K562 (cell line): Measurements from ENCODE around the gene NIPSNAP3A. TPM values are rescaled to one million over a fixed set of nuclear protein-coding genes. Genes with fewer than 3 reads are reported as not detected.

Source experiments
- HIVEP1 ChIP-seq: fragments of 250-450 bp; sonication (Bioruptor Pico); IDR thresholded peaks from 2 replicates; pipeline ENCODE4 v1.4.0; 2020; ENCODE audit warnings: mild to moderate bottlenecking
- KDM1A ChIP-seq, 2 experiments: fragments of 450-650 bp; IDR thresholded peaks; 2 replicates each; pipeline ENCODE4 v1.6.1; 2016; ENCODE audit warnings: mild to moderate bottlenecking in 2 of 2
- MECOM ChIP-seq: fragments of 250-450 bp; sonication (Bioruptor Pico); IDR thresholded peaks from 2 replicates; pipeline ENCODE4 v1.8.0; 2022; ENCODE audit warnings: inconsistent platforms
- MYNN ChIP-seq, 2 experiments: sonication (generic); formaldehyde crosslinking in 1 of 2; IDR thresholded peaks; 2 replicates each; pipeline versions ENCODE4 v1.5.0 to v1.6.1; 2016 to 2020; ENCODE audit warnings: antibody characterized with exemption in 1 of 2, missing genetic modification reagents in 1 of 2
- TGIF2 ChIP-seq: sonication (generic); formaldehyde crosslinking; IDR thresholded peaks from 2 replicates; pipeline ENCODE4 v1.8.1; 2022; ENCODE audit warnings: mild to moderate bottlenecking, missing genetic modification reagents, moderate library complexity
- ZFX ChIP-seq: sonication (generic); formaldehyde crosslinking; IDR thresholded peaks from 2 replicates; pipeline ENCODE4 v1.8.0; 2022; ENCODE audit warnings: mild to moderate bottlenecking, missing genetic modification reagents, moderate library complexity
- polyA plus RNA-seq, 8 experiments: library from polyadenylated mRNA; depleted of rRNA in 4 of 8; stranded (reverse) in 5 of 8; unstranded in 3 of 8; fragments of >200 nt; fragmentation: Nextera tagmentation in 2 of 8; fragmentation: Illumina TruSeq in 1 of 8; extraction: Ambion mirVana in 2 of 8; extraction: Trizol in 1 of 8; gene quantifications; 2 replicates each; pipeline versions ENCODE4 v1.2.1 to v1.2.3, GENCODE V29; 2011 to 2014; ENCODE audit warnings: inconsistent platforms in 1 of 8, missing spikeins in 1 of 8
- total RNA-seq, 7 experiments: library from RNA; depleted of rRNA in 6 of 7; stranded (reverse); fragments of >200 nt in 6 of 7; fragmentation: Illumina TruSeq in 2 of 7; extraction: Trizol in 2 of 7; gene quantifications; 2 replicates each; pipeline versions ENCODE4 v1.2.1 to v1.2.3, GENCODE V29; 2011 to 2021; ENCODE audit warnings: low replicate concordance in 1 of 7
- TF ChIP-seq, protein P1 (sequence below): sonication (generic); formaldehyde crosslinking; IDR thresholded peaks from 2 replicates; pipeline ENCODE4 v1.8.0; 2023; ENCODE audit warnings: missing genetic modification reagents, mild to moderate bottlenecking, borderline replicate concordance
- TF ChIP-seq, protein P2 (sequence below): fragments of 450-650 bp; IDR thresholded peaks from 2 replicates; pipeline ENCODE4 v1.6.1; 2014; ENCODE audit warnings: low read depth, mild to moderate bottlenecking, moderate library complexity, borderline replicate concordance
- TF ChIP-seq, protein P3 (sequence below): fragments of 450-650 bp; IDR thresholded peaks from one replicate; pipeline ENCODE4 v1.6.1; 2018; ENCODE audit warnings: mild to moderate bottlenecking, moderate library complexity; ENCODE audit not compliant: partially characterized antibody
- TF ChIP-seq, protein P4 (sequence below): fragments of 450-650 bp; IDR thresholded peaks from 2 replicates; pipeline ENCODE4 v1.6.1; 2018; ENCODE audit not compliant: partially characterized antibody
- TF ChIP-seq, protein P5 (sequence below): IDR thresholded peaks from 2 replicates; pipeline ENCODE4 v1.6.1; 2011; ENCODE audit warnings: borderline replicate concordance, low read depth, mild to moderate bottlenecking, moderate library complexity, low read length; ENCODE audit not compliant: insufficient read depth, poor library complexity, severe bottlenecking

Gene NIPSNAP3A
- total and polyA plus RNA-seq, 9 of the 15 experiments (the other 6 are each of a cell fraction or from before 2014, with no cell fraction given), result 25.3 to 132 (median 40.5) TPM

DNA sequence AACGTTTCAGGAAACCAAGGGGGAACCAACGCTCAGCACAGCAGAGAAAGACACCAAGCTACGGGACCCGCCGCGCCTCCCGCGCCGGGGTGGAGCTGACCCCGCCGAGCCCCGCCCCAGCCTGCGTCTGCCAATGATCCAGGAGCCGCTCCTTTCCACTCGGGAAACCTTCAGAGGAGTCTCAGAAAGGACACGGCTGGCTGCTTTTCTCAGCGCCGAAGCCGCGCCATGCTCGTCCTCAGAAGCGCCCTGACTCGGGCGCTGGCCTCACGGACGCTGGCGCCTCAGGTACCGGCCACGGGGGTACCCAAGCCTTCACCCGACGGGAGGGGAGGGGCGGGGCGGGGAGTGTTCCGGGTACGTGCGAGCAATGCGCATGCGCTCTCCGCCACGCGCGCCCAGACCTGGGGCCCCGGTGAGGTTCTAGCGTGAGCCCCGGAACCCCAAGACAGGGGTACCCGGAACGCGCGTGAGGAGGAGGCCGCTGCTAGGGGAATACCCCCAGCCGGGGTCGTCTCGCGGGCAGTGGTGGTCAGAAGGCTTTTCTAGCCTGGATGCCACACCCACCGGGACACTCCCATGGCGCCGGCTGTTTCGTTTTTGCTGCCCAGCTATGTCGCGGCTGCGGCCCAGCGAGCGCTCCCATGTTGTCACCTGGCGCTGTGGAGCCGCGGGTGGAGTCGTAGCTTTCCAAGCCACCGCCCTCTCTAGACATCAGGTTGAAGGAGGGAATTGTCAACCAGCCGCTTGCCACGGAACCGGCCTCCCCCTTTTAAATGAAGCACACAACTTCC is at the start of gene NIPSNAP3A (continued):
- TF ChIP-seq, protein P1, sequence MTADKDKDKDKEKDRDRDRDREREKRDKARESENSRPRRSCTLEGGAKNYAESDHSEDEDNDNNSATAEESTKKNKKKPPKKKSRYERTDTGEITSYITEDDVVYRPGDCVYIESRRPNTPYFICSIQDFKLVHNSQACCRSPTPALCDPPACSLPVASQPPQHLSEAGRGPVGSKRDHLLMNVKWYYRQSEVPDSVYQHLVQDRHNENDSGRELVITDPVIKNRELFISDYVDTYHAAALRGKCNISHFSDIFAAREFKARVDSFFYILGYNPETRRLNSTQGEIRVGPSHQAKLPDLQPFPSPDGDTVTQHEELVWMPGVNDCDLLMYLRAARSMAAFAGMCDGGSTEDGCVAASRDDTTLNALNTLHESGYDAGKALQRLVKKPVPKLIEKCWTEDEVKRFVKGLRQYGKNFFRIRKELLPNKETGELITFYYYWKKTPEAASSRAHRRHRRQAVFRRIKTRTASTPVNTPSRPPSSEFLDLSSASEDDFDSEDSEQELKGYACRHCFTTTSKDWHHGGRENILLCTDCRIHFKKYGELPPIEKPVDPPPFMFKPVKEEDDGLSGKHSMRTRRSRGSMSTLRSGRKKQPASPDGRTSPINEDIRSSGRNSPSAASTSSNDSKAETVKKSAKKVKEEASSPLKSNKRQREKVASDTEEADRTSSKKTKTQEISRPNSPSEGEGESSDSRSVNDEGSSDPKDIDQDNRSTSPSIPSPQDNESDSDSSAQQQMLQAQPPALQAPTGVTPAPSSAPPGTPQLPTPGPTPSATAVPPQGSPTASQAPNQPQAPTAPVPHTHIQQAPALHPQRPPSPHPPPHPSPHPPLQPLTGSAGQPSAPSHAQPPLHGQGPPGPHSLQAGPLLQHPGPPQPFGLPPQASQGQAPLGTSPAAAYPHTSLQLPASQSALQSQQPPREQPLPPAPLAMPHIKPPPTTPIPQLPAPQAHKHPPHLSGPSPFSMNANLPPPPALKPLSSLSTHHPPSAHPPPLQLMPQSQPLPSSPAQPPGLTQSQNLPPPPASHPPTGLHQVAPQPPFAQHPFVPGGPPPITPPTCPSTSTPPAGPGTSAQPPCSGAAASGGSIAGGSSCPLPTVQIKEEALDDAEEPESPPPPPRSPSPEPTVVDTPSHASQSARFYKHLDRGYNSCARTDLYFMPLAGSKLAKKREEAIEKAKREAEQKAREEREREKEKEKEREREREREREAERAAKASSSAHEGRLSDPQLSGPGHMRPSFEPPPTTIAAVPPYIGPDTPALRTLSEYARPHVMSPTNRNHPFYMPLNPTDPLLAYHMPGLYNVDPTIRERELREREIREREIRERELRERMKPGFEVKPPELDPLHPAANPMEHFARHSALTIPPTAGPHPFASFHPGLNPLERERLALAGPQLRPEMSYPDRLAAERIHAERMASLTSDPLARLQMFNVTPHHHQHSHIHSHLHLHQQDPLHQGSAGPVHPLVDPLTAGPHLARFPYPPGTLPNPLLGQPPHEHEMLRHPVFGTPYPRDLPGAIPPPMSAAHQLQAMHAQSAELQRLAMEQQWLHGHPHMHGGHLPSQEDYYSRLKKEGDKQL (CRISPR knock-in tag), result no peak
- TF ChIP-seq, protein P2, sequence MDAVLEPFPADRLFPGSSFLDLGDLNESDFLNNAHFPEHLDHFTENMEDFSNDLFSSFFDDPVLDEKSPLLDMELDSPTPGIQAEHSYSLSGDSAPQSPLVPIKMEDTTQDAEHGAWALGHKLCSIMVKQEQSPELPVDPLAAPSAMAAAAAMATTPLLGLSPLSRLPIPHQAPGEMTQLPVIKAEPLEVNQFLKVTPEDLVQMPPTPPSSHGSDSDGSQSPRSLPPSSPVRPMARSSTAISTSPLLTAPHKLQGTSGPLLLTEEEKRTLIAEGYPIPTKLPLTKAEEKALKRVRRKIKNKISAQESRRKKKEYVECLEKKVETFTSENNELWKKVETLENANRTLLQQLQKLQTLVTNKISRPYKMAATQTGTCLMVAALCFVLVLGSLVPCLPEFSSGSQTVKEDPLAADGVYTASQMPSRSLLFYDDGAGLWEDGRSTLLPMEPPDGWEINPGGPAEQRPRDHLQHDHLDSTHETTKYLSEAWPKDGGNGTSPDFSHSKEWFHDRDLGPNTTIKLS, result peak; percentile 98; the same call in 1 of the 2 replicates
- TF ChIP-seq, protein P3, sequence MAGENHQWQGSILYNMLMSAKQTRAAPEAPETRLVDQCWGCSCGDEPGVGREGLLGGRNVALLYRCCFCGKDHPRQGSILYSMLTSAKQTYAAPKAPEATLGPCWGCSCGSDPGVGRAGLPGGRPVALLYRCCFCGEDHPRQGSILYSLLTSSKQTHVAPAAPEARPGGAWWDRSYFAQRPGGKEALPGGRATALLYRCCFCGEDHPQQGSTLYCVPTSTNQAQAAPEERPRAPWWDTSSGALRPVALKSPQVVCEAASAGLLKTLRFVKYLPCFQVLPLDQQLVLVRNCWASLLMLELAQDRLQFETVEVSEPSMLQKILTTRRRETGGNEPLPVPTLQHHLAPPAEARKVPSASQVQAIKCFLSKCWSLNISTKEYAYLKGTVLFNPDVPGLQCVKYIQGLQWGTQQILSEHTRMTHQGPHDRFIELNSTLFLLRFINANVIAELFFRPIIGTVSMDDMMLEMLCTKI, result no peak
- TF ChIP-seq KDM1A (IDR thresholded peaks at IDR 0.05) (peak in 1 of 2 experiments; percentile 88; a peak in 1 of 4 replicates), TGIF2 (CRISPR knock-in tag) (peak; percentile 46; the same call in 1 of the 2 replicates), MYNN (IDR thresholded peaks at IDR 0.05) (0 out of 2 replicates have a peak, but pooled peaks have one; percentile 7), MYNN (CRISPR knock-in tag; IDR thresholded peaks at IDR 0.05) (no peak), HIVEP1 (CRISPR knock-in tag) (no peak), MECOM (CRISPR knock-in tag) (no peak), ZFX (CRISPR knock-in tag) (peak; percentile 78)
- TF ChIP-seq, protein P4, sequence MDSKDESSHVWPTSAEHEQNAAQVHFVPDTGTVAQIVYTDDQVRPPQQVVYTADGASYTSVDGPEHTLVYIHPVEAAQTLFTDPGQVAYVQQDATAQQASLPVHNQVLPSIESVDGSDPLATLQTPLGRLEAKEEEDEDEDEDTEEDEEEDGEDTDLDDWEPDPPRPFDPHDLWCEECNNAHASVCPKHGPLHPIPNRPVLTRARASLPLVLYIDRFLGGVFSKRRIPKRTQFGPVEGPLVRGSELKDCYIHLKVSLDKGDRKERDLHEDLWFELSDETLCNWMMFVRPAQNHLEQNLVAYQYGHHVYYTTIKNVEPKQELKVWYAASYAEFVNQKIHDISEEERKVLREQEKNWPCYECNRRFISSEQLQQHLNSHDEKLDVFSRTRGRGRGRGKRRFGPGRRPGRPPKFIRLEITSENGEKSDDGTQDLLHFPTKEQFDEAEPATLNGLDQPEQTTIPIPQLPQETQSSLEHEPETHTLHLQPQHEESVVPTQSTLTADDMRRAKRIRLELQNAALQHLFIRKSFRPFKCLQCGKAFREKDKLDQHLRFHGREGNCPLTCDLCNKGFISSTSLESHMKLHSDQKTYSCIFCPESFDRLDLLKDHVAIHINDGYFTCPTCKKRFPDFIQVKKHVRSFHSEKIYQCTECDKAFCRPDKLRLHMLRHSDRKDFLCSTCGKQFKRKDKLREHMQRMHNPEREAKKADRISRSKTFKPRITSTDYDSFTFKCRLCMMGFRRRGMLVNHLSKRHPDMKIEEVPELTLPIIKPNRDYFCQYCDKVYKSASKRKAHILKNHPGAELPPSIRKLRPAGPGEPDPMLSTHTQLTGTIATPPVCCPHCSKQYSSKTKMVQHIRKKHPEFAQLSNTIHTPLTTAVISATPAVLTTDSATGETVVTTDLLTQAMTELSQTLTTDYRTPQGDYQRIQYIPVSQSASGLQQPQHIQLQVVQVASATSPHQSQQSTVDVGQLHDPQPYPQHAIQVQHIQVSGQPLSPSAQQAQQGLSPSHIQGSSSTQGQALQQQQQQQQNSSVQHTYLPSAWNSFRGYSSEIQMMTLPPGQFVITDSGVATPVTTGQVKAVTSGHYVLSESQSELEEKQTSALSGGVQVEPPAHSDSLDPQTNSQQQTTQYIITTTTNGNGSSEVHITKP, result peak; percentile 83
- TF ChIP-seq, protein P5, sequence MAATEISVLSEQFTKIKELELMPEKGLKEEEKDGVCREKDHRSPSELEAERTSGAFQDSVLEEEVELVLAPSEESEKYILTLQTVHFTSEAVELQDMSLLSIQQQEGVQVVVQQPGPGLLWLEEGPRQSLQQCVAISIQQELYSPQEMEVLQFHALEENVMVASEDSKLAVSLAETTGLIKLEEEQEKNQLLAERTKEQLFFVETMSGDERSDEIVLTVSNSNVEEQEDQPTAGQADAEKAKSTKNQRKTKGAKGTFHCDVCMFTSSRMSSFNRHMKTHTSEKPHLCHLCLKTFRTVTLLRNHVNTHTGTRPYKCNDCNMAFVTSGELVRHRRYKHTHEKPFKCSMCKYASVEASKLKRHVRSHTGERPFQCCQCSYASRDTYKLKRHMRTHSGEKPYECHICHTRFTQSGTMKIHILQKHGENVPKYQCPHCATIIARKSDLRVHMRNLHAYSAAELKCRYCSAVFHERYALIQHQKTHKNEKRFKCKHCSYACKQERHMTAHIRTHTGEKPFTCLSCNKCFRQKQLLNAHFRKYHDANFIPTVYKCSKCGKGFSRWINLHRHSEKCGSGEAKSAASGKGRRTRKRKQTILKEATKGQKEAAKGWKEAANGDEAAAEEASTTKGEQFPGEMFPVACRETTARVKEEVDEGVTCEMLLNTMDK, result no peak
